Neuronal stem cell (in vitro differentiated cells): ENCODE measurements around the gene ATP13A4.

Source experiments
- DNase-seq: peaks from one replicate; pipeline ENCODE4 v3.0.0-alpha.2; 2013; ENCODE audit warnings: low spot score
- H2AFZ ChIP-seq: one replicate; pipeline ENCODE4 v1.6.1; 2013; ENCODE audit warnings: mild to moderate bottlenecking, low read length, inconsistent platforms
- H2AK5ac ChIP-seq: 2 replicates; pipeline ENCODE4 v1.6.1; 2013; ENCODE audit warnings: low read depth, mild to moderate bottlenecking, inconsistent platforms, low read length, moderate library complexity, mixed read lengths
- H2BK120ac ChIP-seq: 2 replicates; pipeline ENCODE4 v1.6.1; 2013; ENCODE audit warnings: low read depth, mild to moderate bottlenecking, inconsistent platforms, low read length, moderate library complexity, mixed read lengths
- H2BK12ac ChIP-seq: one replicate; pipeline ENCODE4 v1.6.1; 2013; ENCODE audit warnings: low read length, inconsistent platforms
- H2BK15ac ChIP-seq: 2 replicates; pipeline ENCODE4 v1.6.1; 2013; ENCODE audit warnings: mild to moderate bottlenecking, low read length, inconsistent platforms, mixed read lengths
- H2BK5ac ChIP-seq: one replicate; pipeline ENCODE4 v1.6.1; 2013; ENCODE audit warnings: inconsistent platforms, mild to moderate bottlenecking, low read length, moderate library complexity
- H3K14ac ChIP-seq: one replicate; pipeline ENCODE4 v1.6.1; 2013; ENCODE audit warnings: low read length, inconsistent platforms
- H3K18ac ChIP-seq: 2 replicates; pipeline ENCODE4 v1.6.1; 2013; ENCODE audit warnings: low read length, inconsistent platforms
- H3K23ac ChIP-seq: 2 replicates; pipeline ENCODE4 v1.6.1; 2013; ENCODE audit warnings: low read depth, mild to moderate bottlenecking, mixed read lengths, low read length, inconsistent platforms; ENCODE audit not compliant: poor library complexity
- H3K27ac ChIP-seq: replicated peaks from 3 replicates; pipeline ENCODE4 v1.5.1; 2013; ENCODE audit warnings: low read length, inconsistent platforms
- H3K27me3 ChIP-seq, 3 experiments: 2 replicates each; pipeline ENCODE4 v1.6.1; 2013; ENCODE audit warnings: low read length in 3 of 3, mild to moderate bottlenecking in 2 of 3, inconsistent platforms in 1 of 3, low read depth in 1 of 3, mixed read lengths in 1 of 3, moderate library complexity in 1 of 3; ENCODE audit not compliant: control insufficient read depth in 3 of 3, insufficient read depth in 3 of 3
- H3K36me3 ChIP-seq, 2 donors: replicated peaks in 1 of 2; 2 replicates each; pipeline ENCODE4 v1.6.1; 2013; ENCODE audit warnings: low read length in 2 of 2; ENCODE audit not compliant: control insufficient read depth in 2 of 2, insufficient read depth in 2 of 2
- H3K4ac ChIP-seq: 2 replicates; pipeline ENCODE4 v1.6.1; 2013; ENCODE audit warnings: inconsistent platforms, mild to moderate bottlenecking, low read length, moderate library complexity
- H3K4me1 ChIP-seq, 2 donors: 1 replicate in 1 of 2; 2 replicates in 1 of 2; pipeline ENCODE4 v1.6.1; 2013; ENCODE audit warnings: low read length in 2 of 2, low read depth in 1 of 2; ENCODE audit not compliant: control insufficient read depth in 2 of 2, insufficient read depth in 1 of 2
- H3K4me2 ChIP-seq: one replicate; pipeline ENCODE4 v1.6.1; 2013; ENCODE audit warnings: mild to moderate bottlenecking, low read length, inconsistent platforms; ENCODE audit not compliant: insufficient read depth, poor library complexity, severe bottlenecking
- H3K4me3 ChIP-seq, 2 donors: 2 replicates each; pipeline ENCODE4 v1.5.1; 2013; ENCODE audit warnings: low read length in 2 of 2, mild to moderate bottlenecking in 2 of 2, inconsistent platforms in 1 of 2, moderate library complexity in 1 of 2
- H3K79me1 ChIP-seq: one replicate; pipeline ENCODE4 v1.6.1; 2013; ENCODE audit warnings: low read depth, mild to moderate bottlenecking, inconsistent platforms, low read length, moderate library complexity
- H3K9ac ChIP-seq: one replicate; pipeline ENCODE4 v1.6.1; 2013; ENCODE audit warnings: mild to moderate bottlenecking, low read depth, low read length, inconsistent platforms; ENCODE audit not compliant: poor library complexity
- H3K9me3 ChIP-seq, 2 donors: replicated peaks in 1 of 2; 2 replicates each; pipeline versions ENCODE3 to v1.6.1; 2013; ENCODE audit warnings: low read length in 2 of 2, mild to moderate bottlenecking in 2 of 2, inconsistent platforms in 1 of 2, low read depth in 1 of 2, mixed read lengths in 1 of 2, moderate library complexity in 1 of 2; ENCODE audit not compliant: control insufficient read depth in 2 of 2, insufficient read depth in 1 of 2
- H4K8ac ChIP-seq: one replicate; pipeline ENCODE4 v1.6.1; 2013; ENCODE audit warnings: low read depth, mild to moderate bottlenecking, inconsistent platforms, low read length, moderate library complexity
- H4K91ac ChIP-seq: one replicate; pipeline ENCODE4 v1.6.1; 2013; ENCODE audit warnings: low read length, low read depth, mild to moderate bottlenecking, inconsistent platforms; ENCODE audit not compliant: poor library complexity
- WGBS, 2 donors: extraction: QIAGEN DNeasy Blood & Tissue Kit; methylation state at CpG; one replicate each; pipeline ENCODE4 v1.1.7; 2013; ENCODE audit warnings: missing lambda C conversion rate in 2 of 2, mixed read lengths in 1 of 2; ENCODE audit not compliant: insufficient read length in 2 of 2, insufficient replicate concordance in 1 of 2; ENCODE audit errors: extremely low coverage in 2 of 2; 5-methylcytosine and 5-hydroxymethylcytosine counted together

The ATP13A4 gene

GRCh38 chr3:193465992-193466608, 88.6 kb downstream of the ATP13A4 start:
- Histone ChIP-seq H2AK5ac (no peak overlapping the region), H4K91ac (no peak overlapping the region), H3K27ac (no peak overlapping the region), H4K8ac (no peak overlapping the region), H2BK12ac (no peak overlapping the region), H3K36me3 (no peaks in the 10 kb centered on the region), H3K4me2 (no peak overlapping the region), H2BK5ac (no peak overlapping the region), H3K14ac (no peak overlapping the region), H2BK120ac (no peak overlapping the region), H3K9ac (no peak overlapping the region), H3K9me3 (peaks cover 0 to 2% of the 10 kb centered on the region in 2 donors), H2AFZ (no peak overlapping the region), H3K4ac (no peak overlapping the region), H3K23ac (no peak overlapping the region), H3K18ac (no peak overlapping the region), H3K4me1 (no peaks in the 10 kb centered on the region), H2BK15ac (no peak overlapping the region), H3K79me1 (no peaks in the 10 kb centered on the region), H3K4me3 (no peak overlapping the region), H3K27me3 (no peaks in the 10 kb centered on the region)
- no CpG with 5 or more reads among the region's 6 CpGs for WGBS, 2 donors
- DNase-seq, result no peak

GRCh38 chr3:193464889-193465288, 89.8 kb downstream of the ATP13A4 start:
- no peak overlapping the region for H3K18ac ChIP-seq
- no peaks in the 10 kb centered on the region for H3K4me1 ChIP-seq
- H2AFZ ChIP-seq, result no peak overlapping the region
- H2AK5ac ChIP-seq, result no peak overlapping the region
- H2BK5ac ChIP-seq, result no peak overlapping the region
- no peak overlapping the region for H2BK15ac ChIP-seq
- no peaks in the 10 kb centered on the region for H3K79me1 ChIP-seq
- no peak overlapping the region for H3K14ac ChIP-seq
- no peak overlapping the region for H3K23ac ChIP-seq
- no peak overlapping the region for H4K8ac ChIP-seq
- no peaks in the 10 kb centered on the region for H3K27me3 ChIP-seq
- no peak overlapping the region for H2BK12ac ChIP-seq
- WGBS, 2 donors, result no CpG with 5 or more reads among the region's 8 CpGs
- no peak overlapping the region for H4K91ac ChIP-seq
- no peak overlapping the region for H3K4ac ChIP-seq
- H3K9me3 ChIP-seq, result peaks cover 0 to 2% of the 10 kb centered on the region in 2 donors
- H3K27ac ChIP-seq, result no peak overlapping the region
- H3K4me3 ChIP-seq, result no peak overlapping the region
- DNase-seq, result no peak
- H3K36me3 ChIP-seq, result no peaks in the 10 kb centered on the region
- H2BK120ac ChIP-seq, result no peak overlapping the region
- no peak overlapping the region for H3K9ac ChIP-seq
- H3K4me2 ChIP-seq, result no peak overlapping the region

- Histone ChIP-seq H3K18ac (no peak overlapping the region), H3K14ac (no peak overlapping the region), H3K79me1 (no peaks in the 10 kb centered on the region), H2BK5ac (no peak overlapping the region), H4K91ac (no peak overlapping the region), H3K4ac (no peak overlapping the region), H3K27me3 (no peaks in the 10 kb centered on the region), H3K23ac (no peak overlapping the region), H3K9ac (no peak overlapping the region), H4K8ac (no peak overlapping the region), H3K4me1 (no peaks in the 10 kb centered on the region), H2AFZ (no peak overlapping the region), H3K4me3 (no peak overlapping the region), H3K36me3 (no peaks in the 10 kb centered on the region), H3K9me3 (no peaks in the 10 kb centered on the region), H2BK120ac (no peak overlapping the region), H2AK5ac (no peak overlapping the region), H2BK15ac (no peak overlapping the region), H3K4me2 (no peak overlapping the region), H3K27ac (no peak overlapping the region), H2BK12ac (no peak overlapping the region)
- DNase-seq, result no peak
- no CpG with 5 or more reads among the region's 4 CpGs for WGBS, 2 donors
Observed at GRCh38 chr3:193457526-193457925, 97.2 kb downstream of the ATP13A4 start.

GRCh38 chr3:193452338-193452737, 102.4 kb downstream of the ATP13A4 start:
- H3K36me3 ChIP-seq, result no peaks in the 10 kb centered on the region
- no peaks in the 10 kb centered on the region for H3K4me1 ChIP-seq
- H3K18ac ChIP-seq, result no peak overlapping the region
- no peak overlapping the region for H3K14ac ChIP-seq
- H2AK5ac ChIP-seq, result no peak overlapping the region
- no peak overlapping the region for H2BK120ac ChIP-seq
- H3K27ac ChIP-seq, result no peak overlapping the region
- DNase-seq, result no peak
- H3K4me3 ChIP-seq, result no peak overlapping the region
- H3K79me1 ChIP-seq, result no peaks in the 10 kb centered on the region
- H2BK15ac ChIP-seq, result no peak overlapping the region
- no peak overlapping the region for H2BK12ac ChIP-seq
- no peak overlapping the region for H4K8ac ChIP-seq
- H3K4me2 ChIP-seq, result no peak overlapping the region
- no peak overlapping the region for H2BK5ac ChIP-seq
- H3K9me3 ChIP-seq, result no peaks in the 10 kb centered on the region
- no peak overlapping the region for H3K4ac ChIP-seq
- H3K9ac ChIP-seq, result no peak overlapping the region
- H3K27me3 ChIP-seq, result no peaks in the 10 kb centered on the region
- no peak overlapping the region for H4K91ac ChIP-seq
- no peak overlapping the region for H2AFZ ChIP-seq
- no peak overlapping the region for H3K23ac ChIP-seq
